Right lobe of liver (tissue), 4 donors: ENCODE measurements around the gene LY6G6F.

ENCODE experiments used
- POLR2A ChIP-seq: fragments of 450-650 bp; IDR thresholded peaks from one replicate; pipeline ENCODE4 v1.6.1; 2017; ENCODE audit warnings: antibody characterized with exemption, mild to moderate bottlenecking
- TF ChIP-seq, protein P1 (sequence below), 4 donors: fragments of 200-600 bp in 3 of 4; fragments of 450-650 bp in 1 of 4; IDR thresholded peaks; one replicate each; pipeline versions ENCODE4 v1.5.1 to v1.8.0; 2016 to 2022; ENCODE audit warnings: antibody characterized with exemption in 4 of 4, mild to moderate bottlenecking in 2 of 4
- donor health status: DM: no; HTN: no; CAD: no.
- donor health status: DM: no; HTN: no; CAD: no.
- donor health status: DM: no; HTN: yes; CAD: no.

- TF ChIP-seq, protein P1, sequence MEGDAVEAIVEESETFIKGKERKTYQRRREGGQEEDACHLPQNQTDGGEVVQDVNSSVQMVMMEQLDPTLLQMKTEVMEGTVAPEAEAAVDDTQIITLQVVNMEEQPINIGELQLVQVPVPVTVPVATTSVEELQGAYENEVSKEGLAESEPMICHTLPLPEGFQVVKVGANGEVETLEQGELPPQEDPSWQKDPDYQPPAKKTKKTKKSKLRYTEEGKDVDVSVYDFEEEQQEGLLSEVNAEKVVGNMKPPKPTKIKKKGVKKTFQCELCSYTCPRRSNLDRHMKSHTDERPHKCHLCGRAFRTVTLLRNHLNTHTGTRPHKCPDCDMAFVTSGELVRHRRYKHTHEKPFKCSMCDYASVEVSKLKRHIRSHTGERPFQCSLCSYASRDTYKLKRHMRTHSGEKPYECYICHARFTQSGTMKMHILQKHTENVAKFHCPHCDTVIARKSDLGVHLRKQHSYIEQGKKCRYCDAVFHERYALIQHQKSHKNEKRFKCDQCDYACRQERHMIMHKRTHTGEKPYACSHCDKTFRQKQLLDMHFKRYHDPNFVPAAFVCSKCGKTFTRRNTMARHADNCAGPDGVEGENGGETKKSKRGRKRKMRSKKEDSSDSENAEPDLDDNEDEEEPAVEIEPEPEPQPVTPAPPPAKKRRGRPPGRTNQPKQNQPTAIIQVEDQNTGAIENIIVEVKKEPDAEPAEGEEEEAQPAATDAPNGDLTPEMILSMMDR (IDR thresholded peaks at IDR 0.05), result no peak
- no peak for TF ChIP-seq POLR2A
These were observed 40.2 kb upstream of the LY6G6F start for GRCh38 chr6:31666337-31666965.
